ENCODE results near the gene DPP4.

DNA sequence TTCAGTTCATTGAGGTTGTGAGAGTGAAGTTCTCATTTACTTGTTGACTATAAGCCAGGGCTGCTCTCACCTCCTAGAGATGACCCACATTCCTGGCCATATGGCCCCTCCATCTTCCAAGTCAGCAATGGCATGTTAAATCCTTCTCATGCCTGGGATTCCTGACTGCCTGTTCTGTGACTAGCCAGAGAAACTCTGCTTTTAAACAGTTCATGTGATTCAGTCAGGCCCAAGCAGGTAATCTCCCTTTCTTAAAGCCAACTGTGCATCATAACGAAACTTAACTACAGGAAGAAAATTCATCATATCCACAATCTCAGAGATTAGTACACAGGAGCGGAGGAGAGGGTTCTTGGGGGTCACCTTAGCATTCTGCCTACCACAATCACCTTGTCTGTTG lies 11.5 kb downstream of the DPP4 start:
- no peak for TF ChIP-seq ESRRG (CRISPR knock-in tag; IDR thresholded peaks at IDR 0.05)
- no peak for TF ChIP-seq ZFP3 (CRISPR knock-in tag; IDR thresholded peaks at IDR 0.05)
- no peak for TF ChIP-seq OSR1 (CRISPR knock-in tag; IDR thresholded peaks at IDR 0.05)
- TF ChIP-seq GLIS3 (CRISPR knock-in tag; IDR thresholded peaks at IDR 0.05) = no peak
- TF ChIP-seq ARNTL (CRISPR knock-in tag; IDR thresholded peaks at IDR 0.05; ENCODE audit: borderline replicate concordance, low read depth) = no peak
- TF ChIP-seq, protein P1, sequence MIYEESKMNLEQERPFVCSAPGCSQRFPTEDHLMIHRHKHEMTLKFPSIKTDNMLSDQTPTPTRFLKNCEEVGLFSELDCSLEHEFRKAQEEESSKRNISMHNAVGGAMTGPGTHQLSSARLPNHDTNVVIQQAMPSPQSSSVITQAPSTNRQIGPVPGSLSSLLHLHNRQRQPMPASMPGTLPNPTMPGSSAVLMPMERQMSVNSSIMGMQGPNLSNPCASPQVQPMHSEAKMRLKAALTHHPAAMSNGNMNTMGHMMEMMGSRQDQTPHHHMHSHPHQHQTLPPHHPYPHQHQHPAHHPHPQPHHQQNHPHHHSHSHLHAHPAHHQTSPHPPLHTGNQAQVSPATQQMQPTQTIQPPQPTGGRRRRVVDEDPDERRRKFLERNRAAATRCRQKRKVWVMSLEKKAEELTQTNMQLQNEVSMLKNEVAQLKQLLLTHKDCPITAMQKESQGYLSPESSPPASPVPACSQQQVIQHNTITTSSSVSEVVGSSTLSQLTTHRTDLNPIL (CRISPR knock-in tag; IDR thresholded peaks at IDR 0.05; ENCODE audit: low read depth) = no peak
- TF ChIP-seq ZC3H10 (CRISPR knock-in tag; IDR thresholded peaks at IDR 0.05) = no peak
- TF ChIP-seq, protein P2, sequence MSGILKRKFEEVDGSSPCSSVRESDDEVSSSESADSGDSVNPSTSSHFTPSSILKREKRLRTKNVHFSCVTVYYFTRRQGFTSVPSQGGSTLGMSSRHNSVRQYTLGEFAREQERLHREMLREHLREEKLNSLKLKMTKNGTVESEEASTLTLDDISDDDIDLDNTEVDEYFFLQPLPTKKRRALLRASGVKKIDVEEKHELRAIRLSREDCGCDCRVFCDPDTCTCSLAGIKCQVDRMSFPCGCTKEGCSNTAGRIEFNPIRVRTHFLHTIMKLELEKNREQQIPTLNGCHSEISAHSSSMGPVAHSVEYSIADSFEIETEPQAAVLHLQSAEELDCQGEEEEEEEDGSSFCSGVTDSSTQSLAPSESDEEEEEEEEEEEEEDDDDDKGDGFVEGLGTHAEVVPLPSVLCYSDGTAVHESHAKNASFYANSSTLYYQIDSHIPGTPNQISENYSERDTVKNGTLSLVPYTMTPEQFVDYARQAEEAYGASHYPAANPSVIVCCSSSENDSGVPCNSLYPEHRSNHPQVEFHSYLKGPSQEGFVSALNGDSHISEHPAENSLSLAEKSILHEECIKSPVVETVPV (CRISPR knock-in tag; IDR thresholded peaks at IDR 0.05) = no peak
- TF ChIP-seq ISL1 (CRISPR knock-in tag; IDR thresholded peaks at IDR 0.05) = no peak
- TF ChIP-seq TOX (CRISPR knock-in tag; IDR thresholded peaks at IDR 0.05; ENCODE audit: borderline replicate concordance) = no peak
